GM18505 (cell line): Measurements from ENCODE around the gene MT3.
"Not testable (repeated sequence)": the region's sequence is repeated elsewhere in the genome, so short reads cannot be mapped to it uniquely, and the experiment has no call there.

Experiments used
- ATAC-seq: cut with Tn5 transposase; IDR thresholded peaks from one replicate; pipeline ENCODE4 v1.9.1; 2021; ENCODE audit not compliant: unreplicated experiment
- POLR2A ChIP-seq: IDR thresholded peaks from 4 replicates; pipeline ENCODE4 v1.6.1; 2011; ENCODE audit warnings: borderline replicate concordance; ENCODE audit not compliant: insufficient read depth, insufficient read length; ENCODE audit errors: extremely low read depth

Gene MT3

GRCh38 chr16:56560447-56560846 lies 28.9 kb upstream of the MT3 start:
- ATAC-seq = no peak
- no peak for TF ChIP-seq POLR2A

GRCh38 chr16:56561126-56561525 lies 28.2 kb upstream of the MT3 start:
- TF ChIP-seq POLR2A = no peak
- ATAC-seq = no peak

GRCh38 chr16:56564793-56565477 lies 24.4 kb upstream of the MT3 start, which contains the start of gene MT4:
Gene MT4 (plus strand): TSS chr16:56565073. CDS start chr16:56565129, 56 bp downstream.
- ATAC-seq = no peak
- no peak for TF ChIP-seq POLR2A

- no peak for ATAC-seq
- no peak for TF ChIP-seq POLR2A
These were observed 19.4 kb upstream of the MT3 start for GRCh38 chr16:56569971-56570370.

- TF ChIP-seq POLR2A = no peak
These were observed 17.8 kb upstream of the MT3 start for GRCh38 chr16:56571525-56571924.

GRCh38 chr16:56574625-56575024 lies 14.7 kb upstream of the MT3 start:
- ATAC-seq = no peak
- no peak for TF ChIP-seq POLR2A

More at GRCh38 chr16:56571525-56571924, 17.8 kb upstream of the MT3 start:
- ATAC-seq = no peak

- peak; percentile 95 for ATAC-seq
- no peak for TF ChIP-seq POLR2A
These were observed 12.6 kb upstream of the MT3 start for GRCh38 chr16:56576585-56577299.

- no peak for TF ChIP-seq POLR2A
- ATAC-seq = no peak
These were observed 12.1 kb upstream of the MT3 start for GRCh38 chr16:56577300-56577625.

GRCh38 chr16:56580391-56581048 lies 8.8 kb upstream of the MT3 start:
- TF ChIP-seq POLR2A = no peak
- ATAC-seq = no peak

GRCh38 chr16:56582911-56583310 lies 6.4 kb upstream of the MT3 start:
- ATAC-seq = not testable (repeated sequence)

- ATAC-seq = no peak
- TF ChIP-seq POLR2A = no peak
These were observed 5.8 kb upstream of the MT3 start for GRCh38 chr16:56583351-56584168.

GRCh38 chr16:56584276-56584675 lies 5.1 kb upstream of the MT3 start:
- no peak for ATAC-seq
- no peak for TF ChIP-seq POLR2A

- no peak for TF ChIP-seq POLR2A
- no peak for ATAC-seq
These were observed 567 bp upstream of the MT3 start for GRCh38 chr16:56588781-56589140.

- TF ChIP-seq POLR2A = no peak
- no peak for ATAC-seq
These were observed 2.2 kb downstream of the MT3 start for GRCh38 chr16:56591377-56592060.
